ENCODE measurements around the gene PAAF1.
A peak's percentile ranks its signal among the peaks of the same experiment; 100 is the strongest.

PAAF1 gene

DNA sequence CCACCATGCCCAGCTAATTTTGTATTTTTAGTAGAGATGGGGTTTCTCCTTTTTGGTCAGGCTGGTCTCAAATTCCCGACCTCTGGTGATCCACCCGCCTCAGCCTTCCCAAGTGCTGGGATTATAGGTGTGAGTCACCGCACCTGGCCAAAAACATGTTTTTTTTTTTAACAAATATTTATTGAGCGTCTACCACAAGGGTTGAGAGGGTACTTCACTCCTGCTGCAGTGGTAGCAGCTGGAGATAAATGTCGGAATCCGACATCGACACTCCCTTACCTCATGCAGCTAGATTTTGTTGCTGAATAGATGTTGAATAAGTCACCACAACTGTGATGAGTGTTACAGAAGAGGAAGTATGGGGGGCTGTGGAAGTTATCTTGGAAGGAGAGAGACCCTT is 75.0 kb downstream of the PAAF1 start:
- Histone ChIP-seq H3K27ac (no peak overlapping the region), H3K27me3 (peaks cover 0 to under 1% of the 10 kb centered on the region in 2 donors), H3K4me1 (no peaks in the 10 kb centered on the region), H3K9me3 (no peaks in the 10 kb centered on the region), H3K4me3 (no peak overlapping the region), H3K36me3 (no peaks in the 10 kb centered on the region)
- no peak for DNase-seq
- intact Hi-C loops (cut with DNase I; ENCODE audit: low total_unique reads), result no loop called here
- TF ChIP-seq, protein P1, sequence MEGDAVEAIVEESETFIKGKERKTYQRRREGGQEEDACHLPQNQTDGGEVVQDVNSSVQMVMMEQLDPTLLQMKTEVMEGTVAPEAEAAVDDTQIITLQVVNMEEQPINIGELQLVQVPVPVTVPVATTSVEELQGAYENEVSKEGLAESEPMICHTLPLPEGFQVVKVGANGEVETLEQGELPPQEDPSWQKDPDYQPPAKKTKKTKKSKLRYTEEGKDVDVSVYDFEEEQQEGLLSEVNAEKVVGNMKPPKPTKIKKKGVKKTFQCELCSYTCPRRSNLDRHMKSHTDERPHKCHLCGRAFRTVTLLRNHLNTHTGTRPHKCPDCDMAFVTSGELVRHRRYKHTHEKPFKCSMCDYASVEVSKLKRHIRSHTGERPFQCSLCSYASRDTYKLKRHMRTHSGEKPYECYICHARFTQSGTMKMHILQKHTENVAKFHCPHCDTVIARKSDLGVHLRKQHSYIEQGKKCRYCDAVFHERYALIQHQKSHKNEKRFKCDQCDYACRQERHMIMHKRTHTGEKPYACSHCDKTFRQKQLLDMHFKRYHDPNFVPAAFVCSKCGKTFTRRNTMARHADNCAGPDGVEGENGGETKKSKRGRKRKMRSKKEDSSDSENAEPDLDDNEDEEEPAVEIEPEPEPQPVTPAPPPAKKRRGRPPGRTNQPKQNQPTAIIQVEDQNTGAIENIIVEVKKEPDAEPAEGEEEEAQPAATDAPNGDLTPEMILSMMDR (IDR thresholded peaks at IDR 0.05), result no peak

DNA sequence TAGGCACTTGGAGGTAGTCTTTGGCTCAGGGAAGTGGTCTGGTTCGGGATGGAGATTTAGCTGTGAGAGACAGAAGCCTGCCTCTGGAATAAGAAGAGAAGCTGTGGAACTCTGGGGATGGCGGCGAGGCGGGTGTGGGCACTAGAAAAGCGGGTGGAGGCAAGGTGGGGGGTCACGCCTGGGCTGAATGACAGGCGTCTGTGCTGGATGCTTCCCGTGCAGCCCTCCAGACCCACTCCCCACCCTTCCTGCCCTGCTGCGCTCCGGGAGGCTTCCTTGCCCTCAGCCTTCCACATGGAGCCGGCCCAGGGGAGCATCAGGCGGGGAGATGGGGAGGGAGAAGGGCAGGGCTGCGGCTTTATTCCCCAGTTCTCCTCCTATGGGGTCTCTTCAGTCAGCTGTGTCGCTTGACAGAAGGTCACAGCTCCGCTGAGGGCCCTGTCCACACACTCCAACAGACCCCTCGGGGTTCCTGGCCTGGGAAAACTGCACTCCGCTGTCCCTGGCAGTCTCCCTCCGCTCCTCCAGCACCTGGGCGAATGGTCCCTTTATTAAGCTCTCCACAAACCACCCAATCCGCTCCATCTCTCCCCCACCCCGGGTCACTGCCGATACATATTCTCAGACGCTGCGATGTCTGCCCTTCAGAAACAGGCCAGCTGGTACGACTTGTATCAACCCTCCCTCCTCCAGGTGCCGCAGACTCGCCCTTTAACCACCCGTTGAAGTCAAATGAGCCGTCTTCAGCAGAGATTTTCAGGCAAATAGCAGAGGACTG is 80.3 kb downstream of the PAAF1 start:
- TF ChIP-seq, protein P1 (IDR thresholded peaks at IDR 0.05), result no peak
- peak in 1 of 2 donors; percentile 50 for DNase-seq
- H3K4me3 ChIP-seq, result no peak overlapping the region
- H3K27me3 ChIP-seq, result peaks cover 0 to 9% of the 10 kb centered on the region in 2 donors
- intact Hi-C loops (cut with DNase I; ENCODE audit: low total_unique reads), result no loop called here
- no peaks in the 10 kb centered on the region for H3K4me1 ChIP-seq
- no peaks in the 10 kb centered on the region for H3K9me3 ChIP-seq
- no peak overlapping the region for H3K27ac ChIP-seq
- no peaks in the 10 kb centered on the region for H3K36me3 ChIP-seq

DNA sequence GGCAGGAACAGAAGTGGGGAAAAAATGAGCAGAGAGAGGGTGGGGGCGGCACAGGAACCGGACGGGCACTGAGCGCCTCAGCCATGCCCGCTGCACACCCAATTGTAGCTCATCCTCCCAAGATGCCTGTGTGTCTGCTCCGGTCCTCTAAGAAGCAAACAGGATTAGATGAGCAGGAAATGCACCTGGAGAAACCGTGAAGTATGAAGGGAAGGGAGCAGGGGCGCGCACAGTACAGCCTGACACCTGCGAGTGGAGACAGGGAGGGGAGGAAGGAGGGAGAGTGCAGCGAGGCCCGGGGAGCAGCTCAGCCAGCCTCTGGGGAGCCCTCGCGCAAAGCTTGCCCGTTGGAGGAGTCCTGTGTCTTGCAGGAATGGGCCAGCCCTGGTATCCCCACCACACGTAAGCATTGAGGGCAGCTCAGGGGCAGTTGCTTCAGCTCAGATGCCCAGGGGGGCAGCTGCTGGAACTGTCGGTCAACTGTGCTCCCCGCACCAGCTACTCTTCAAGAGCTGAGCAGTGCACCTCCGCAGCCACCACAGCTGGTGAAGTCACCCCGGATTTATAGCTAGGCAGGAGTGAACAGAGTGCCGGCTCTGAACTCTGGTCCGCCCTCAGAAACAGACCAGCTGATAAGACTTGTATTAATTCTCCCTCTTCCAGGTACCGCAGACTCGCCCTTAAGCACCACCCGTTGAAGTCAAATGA is 81.0 kb downstream of the PAAF1 start:
- peak in 1 of 2 donors; percentile 58 for DNase-seq
- Histone ChIP-seq H3K27me3 (peaks cover 0 to 9% of the 10 kb centered on the region in 2 donors), H3K36me3 (no peaks in the 10 kb centered on the region), H3K4me3 (no peak overlapping the region), H3K27ac (no peak overlapping the region), H3K4me1 (no peaks in the 10 kb centered on the region), H3K9me3 (no peaks in the 10 kb centered on the region)
- intact Hi-C loops (cut with DNase I; ENCODE audit: low total_unique reads), result no loop called here
- TF ChIP-seq, protein P1 (IDR thresholded peaks at IDR 0.05), result no peak

DNA sequence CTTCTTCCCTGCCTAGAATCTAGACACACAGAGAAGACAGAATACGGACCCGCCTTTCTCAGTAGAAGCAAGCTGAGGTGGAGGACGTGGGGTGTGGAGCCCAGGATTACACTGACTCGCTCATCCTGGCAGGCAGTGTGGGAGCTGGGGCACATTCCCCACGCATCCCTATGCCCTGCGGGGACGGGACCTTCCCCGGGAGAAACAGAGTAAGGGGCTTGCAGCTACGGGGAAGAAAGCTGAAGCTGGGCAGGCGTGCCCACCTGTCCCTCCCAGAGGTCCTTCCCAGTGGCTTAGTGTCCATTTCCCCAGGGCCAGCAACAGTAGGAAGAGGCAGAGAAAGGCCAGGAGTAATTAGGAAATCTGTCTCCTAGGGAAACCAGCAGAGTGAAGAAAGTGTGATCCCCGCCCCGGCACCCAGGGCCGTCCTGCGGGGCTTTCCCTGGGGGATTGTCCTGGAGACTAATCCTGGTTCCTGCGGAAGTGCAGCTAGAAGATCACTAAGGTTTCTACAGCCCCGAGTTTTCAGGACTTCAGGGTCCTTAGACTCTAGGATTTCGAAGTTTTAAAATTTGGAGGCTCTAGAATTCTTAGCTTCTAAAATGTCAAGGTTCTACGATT is 81.8 kb downstream of the PAAF1 start:
- Histone ChIP-seq H3K4me3 (no peak overlapping the region), H3K9me3 (no peaks in the 10 kb centered on the region), H3K27ac (no peak overlapping the region), H3K36me3 (no peaks in the 10 kb centered on the region), H3K27me3 (peaks cover 0 to 9% of the 10 kb centered on the region in 2 donors), H3K4me1 (no peaks in the 10 kb centered on the region)
- DNase-seq, result peak in 1 of 2 donors; percentile 33
- intact Hi-C loops (cut with DNase I; ENCODE audit: low total_unique reads), result no loop called here
- TF ChIP-seq, protein P1 (IDR thresholded peaks at IDR 0.05), result no peak

DNA sequence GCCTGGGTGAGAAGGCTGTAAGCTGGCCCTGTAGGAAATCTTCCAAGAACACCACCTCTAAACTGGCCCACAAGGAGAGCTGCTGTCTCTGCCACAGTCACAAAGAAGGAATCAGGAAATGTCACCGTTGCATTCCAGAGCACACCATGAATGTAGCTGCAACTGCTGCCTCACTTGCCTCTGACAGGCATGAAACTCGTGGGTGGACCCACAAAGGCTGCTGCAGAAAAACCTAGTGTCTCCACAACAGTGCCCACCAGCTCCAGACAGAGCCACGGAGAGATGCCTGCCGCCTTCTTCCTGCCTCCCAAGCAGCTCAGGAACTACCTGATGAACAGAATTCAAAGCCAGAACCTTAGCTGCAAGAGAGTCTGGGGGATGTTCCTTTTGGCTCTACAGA is 84.5 kb downstream of the PAAF1 start:
- Histone ChIP-seq H3K36me3 (no peaks in the 10 kb centered on the region), H3K27ac (no peak overlapping the region), H3K4me1 (peaks cover 0 to 10% (median 6%) of the 10 kb centered on the region in 4 donors), H3K4me3 (no peak overlapping the region), H3K27me3 (peaks cover 0 to 9% of the 10 kb centered on the region in 2 donors), H3K9me3 (no peaks in the 10 kb centered on the region)
- DNase-seq, result no peak
- intact Hi-C loops (cut with DNase I; ENCODE audit: low total_unique reads), result loop anchor here (10.0 kb wide), 2 partner anchors 63 to 213 kb away; partner anchors contain the start of genes C2CD3 and PPME1
- TF ChIP-seq, protein P1 (IDR thresholded peaks at IDR 0.05), result no peak

Data from tibial artery (tissue), 4 donors.